Measurements from ENCODE around the gene SSH3.

Gene SSH3

GRCh38 chr11:67268081-67268961, 35.0 kb upstream of the SSH3 start:
- peak in 1 of 56 donors; percentile 27 for DNase-seq

- DNase-seq, result no peak
Observed at GRCh38 chr11:67268962-67269268, 34.4 kb upstream of the SSH3 start.

- no peak for DNase-seq
Observed at GRCh38 chr11:67269401-67270255, 33.7 kb upstream of the SSH3 start.

- DNase-seq, result peak in 10 of 56 donors; percentile 17 to 56 (median 28)
Observed at GRCh38 chr11:67270256-67271204, 32.8 kb upstream of the SSH3 start.

GRCh38 chr11:67271205-67271540, 32.2 kb upstream of the SSH3 start:
- no peak for DNase-seq

- peak in 1 of 56 donors; percentile 18 for DNase-seq
Observed at GRCh38 chr11:67271541-67272284, 31.6 kb upstream of the SSH3 start.

GRCh38 chr11:67272327-67273259, 30.7 kb upstream of the SSH3 start:
- no peak for DNase-seq

- DNase-seq, result no peak
Observed at GRCh38 chr11:67273260-67273990, 29.9 kb upstream of the SSH3 start.

- no peak for DNase-seq
Observed at GRCh38 chr11:67274768-67275605, 28.3 kb upstream of the SSH3 start.

GRCh38 chr11:67275606-67276409, 27.5 kb upstream of the SSH3 start:
- DNase-seq, result no peak

- no peak for DNase-seq
Observed at GRCh38 chr11:67276781-67277230, 26.5 kb upstream of the SSH3 start.

GRCh38 chr11:67277231-67277961, 25.9 kb upstream of the SSH3 start:
- peak in 24 of 56 donors; percentile 18 to 66 (median 40) for DNase-seq

- DNase-seq, result no peak
Observed at GRCh38 chr11:67278135-67278938, 25.0 kb upstream of the SSH3 start.

- no peak for DNase-seq
Observed at GRCh38 chr11:67278939-67279588, 24.3 kb upstream of the SSH3 start.

Data from nucleus accumbens (tissue), 56 donors.